MCF 10A (cell line): ENCODE data around the gene C4orf54. TPM values are rescaled to one million over a fixed set of nuclear protein-coding genes. Genes with fewer than 3 reads are reported as not detected.
A peak's percentile ranks its signal among the peaks of the same experiment; 100 is the strongest.

Experiments used
- BruUV-seq: library from RNA; stranded (reverse); fragments of 400-500 nt; replicated peaks from 2 replicates; lab custom pipeline; 2021; lab: Mats Ljungman, UMichigan
- CTCF ChIA-PET: fragments of 300-600 bp; sonication (Branson Sonifier 250); formaldehyde crosslinking; extraction: SDS; loops from one replicate; lab custom pipeline; 2021; ENCODE audit warnings: antibody characterized with exemption, inconsistent platforms; lab: Yijun Ruan, JAX
- POLR2A ChIA-PET: fragments of 300-600, 350-650 bp; sonication (Branson Sonifier 250); formaldehyde crosslinking; extraction: SDS; loops from one replicate; lab custom pipeline; 2020; ENCODE audit warnings: antibody characterized with exemption, inconsistent platforms; lab: Yijun Ruan, JAX
- DNase-seq: peaks from one replicate; pipeline ENCODE4 v3.0.0-alpha.2; 2018; ENCODE audit not compliant: unreplicated experiment
- H3K27ac Mint-ChIP-seq: one replicate; pipeline ENCODE4 v1.8.0; 2022; ENCODE audit warnings: mild to moderate bottlenecking, low read depth, mixed read lengths; ENCODE audit not compliant: unreplicated experiment
- H3K27me3 Mint-ChIP-seq: one replicate; pipeline ENCODE4 v1.8.0; 2022; ENCODE audit warnings: mixed read lengths; ENCODE audit not compliant: insufficient read depth, unreplicated experiment
- H3K36me3 Mint-ChIP-seq: one replicate; pipeline ENCODE4 v1.8.0; 2022; ENCODE audit warnings: mild to moderate bottlenecking, moderate library complexity, mixed read lengths; ENCODE audit not compliant: insufficient read depth, unreplicated experiment
- H3K4me1 Mint-ChIP-seq: one replicate; pipeline ENCODE4 v1.8.0; 2022; ENCODE audit warnings: mixed read lengths; ENCODE audit not compliant: insufficient read depth, unreplicated experiment
- H3K4me3 Mint-ChIP-seq: one replicate; pipeline ENCODE4 v1.8.0; 2022; ENCODE audit warnings: mild to moderate bottlenecking, moderate library complexity, mixed read lengths; ENCODE audit not compliant: unreplicated experiment
- H3K9me3 Mint-ChIP-seq: one replicate; pipeline ENCODE4 v1.8.0; 2022; ENCODE audit warnings: mixed read lengths; ENCODE audit not compliant: unreplicated experiment
- CTCF ChIP-seq: fragments of 200-600 bp; IDR thresholded peaks from one replicate; pipeline ENCODE4 v1.8.0; 2022; ENCODE audit warnings: antibody characterized with exemption, mild to moderate bottlenecking; ENCODE audit not compliant: unreplicated experiment
- intact Hi-C: fragments of 100-400 bp; cut with micrococcal nuclease; formaldehyde crosslinking; loops from 2 replicates; pipeline ENCODE4 v1.14.1; 2022
- total RNA-seq: library from RNA; stranded (reverse); gene quantifications from 2 replicates; pipeline ENCODE4 v1.2.3, GENCODE V29; 2022

C4orf54 gene
- total RNA-seq, 1 experiment from 2014 or later, result not detected

- H3K27me3 Mint-ChIP-seq, result no peaks in the 10 kb centered on the region
- CTCF ChIA-PET, result interaction anchor here (0.9 kb wide), 1 partner anchor 8 kb away, joined by 3 read pairs; no protein-coding TSS in a partner anchor
- BruUV-seq, result no TSS peak
These were observed 35.3 kb downstream of the C4orf54 start for GRCh38 chr4:99622341-99622740.

GRCh38 chr4:99617374-99617773, 40.3 kb downstream of the C4orf54 start:
- no peak overlapping the region for H3K4me3 Mint-ChIP-seq
- intact Hi-C loops, result loop anchor here (10.0 kb wide), 1 partner anchor 77 kb away; no protein-coding TSS in a partner anchor
- H3K4me1 Mint-ChIP-seq, result no peaks in the 10 kb centered on the region
- ChIA-PET POLR2A (interaction anchor here (0.8 kb wide), 1 partner anchor 16 kb away, joined by 3 read pairs; no protein-coding TSS in a partner anchor), CTCF (interaction anchor here (0.6 kb wide), 1 partner anchor 25 kb away, joined by 3 read pairs; no protein-coding TSS in a partner anchor)
- H3K36me3 Mint-ChIP-seq, result no peaks in the 10 kb centered on the region
- TF ChIP-seq CTCF, result no peak
- no peaks in the 10 kb centered on the region for H3K27me3 Mint-ChIP-seq
- H3K27ac Mint-ChIP-seq, result no peak overlapping the region
- no peaks in the 10 kb centered on the region for H3K9me3 Mint-ChIP-seq
- peak; percentile 53 for DNase-seq
- BruUV-seq, result no TSS peak

More at GRCh38 chr4:99622341-99622740, 35.3 kb downstream of the C4orf54 start:
- Mint-ChIP-seq H3K4me3 (no peak overlapping the region), H3K36me3 (no peaks in the 10 kb centered on the region), H3K27ac (no peak overlapping the region), H3K9me3 (no peaks in the 10 kb centered on the region), H3K4me1 (no peaks in the 10 kb centered on the region)
- POLR2A ChIA-PET, result no interaction called here
- DNase-seq, result no peak
- TF ChIP-seq CTCF, result no peak
- intact Hi-C loops, result no loop called here

GRCh38 chr4:99615170-99615820, 42.3 kb downstream of the C4orf54 start:
- no peaks in the 10 kb centered on the region for H3K27me3 Mint-ChIP-seq
- TF ChIP-seq CTCF, result no peak
- ChIA-PET POLR2A (interaction anchor here (2.3 kb wide), 1 partner anchor 18 kb away, joined by 7 read pairs; no protein-coding TSS in a partner anchor), CTCF (interaction anchor here (0.7 to 0.9 kb wide), 4 partner anchors 33 to 65 kb away, joined by 3 to 5 read pairs (median 3); no protein-coding TSS in a partner anchor)
- BruUV-seq, result no TSS peak
- no peaks in the 10 kb centered on the region for H3K4me1 Mint-ChIP-seq
- no peaks in the 10 kb centered on the region for H3K9me3 Mint-ChIP-seq
- DNase-seq, result no peak
- H3K4me3 Mint-ChIP-seq, result no peak overlapping the region
- no peaks in the 10 kb centered on the region for H3K36me3 Mint-ChIP-seq
- H3K27ac Mint-ChIP-seq, result no peak overlapping the region
- intact Hi-C loops, result loop anchor here (10.0 kb wide), 1 partner anchor 80 kb away; no protein-coding TSS in a partner anchor

- H3K4me3 Mint-ChIP-seq, result no peak overlapping the region
- no peak for TF ChIP-seq CTCF
- H3K4me1 Mint-ChIP-seq, result no peaks in the 10 kb centered on the region
- no peak for DNase-seq
- CTCF ChIA-PET, result no interaction called here
- POLR2A ChIA-PET, result interaction anchor here (2.3 kb wide), 1 partner anchor 19 kb away, joined by 7 read pairs; no protein-coding TSS in a partner anchor
- no peak overlapping the region for H3K27ac Mint-ChIP-seq
- BruUV-seq, result no TSS peak
- no peaks in the 10 kb centered on the region for H3K27me3 Mint-ChIP-seq
- no peaks in the 10 kb centered on the region for H3K9me3 Mint-ChIP-seq
- H3K36me3 Mint-ChIP-seq, result no peaks in the 10 kb centered on the region
- intact Hi-C loops, result loop anchor here (10.0 kb wide), 1 partner anchor 80 kb away; no protein-coding TSS in a partner anchor
These were observed 43.1 kb downstream of the C4orf54 start for GRCh38 chr4:99614491-99614890.
